ENCODE measurements around the gene PATL2. TPM values are rescaled to one million over a fixed set of nuclear protein-coding genes. Genes with fewer than 3 reads are reported as not detected.

The PATL2 gene
- total and polyA plus RNA-seq, 2 donors (not counting 1 experiment from before 2014, with no cell fraction given), result 58.9 to 89.4 TPM

- H3K36me3 ChIP-seq (replicated peaks in 1 of 2; ENCODE audit: control extremely low read depth in 1 of 2, control insufficient read depth in 1 of 2, extremely low read depth in 1 of 2, insufficient read depth in 2 of 2, low read length in 1 of 2), result peaks cover 24 to 76% of the 10 kb centered on the region in 2 experiments
- H3K27me3 Mint-ChIP-seq, result no peaks in the 10 kb centered on the region
- no peaks in the 10 kb centered on the region for H3K4me1 ChIP-seq (ENCODE audit: control insufficient read depth in 2 of 2, insufficient read depth in 2 of 2, low read length in 2 of 2)
- ChIA-PET CTCF (interaction anchor here (1.0 kb wide), 1 partner anchor 38 kb away, joined by 3 read pairs; no protein-coding TSS in a partner anchor), POLR2A (no interaction called here)
- no peaks in the 10 kb centered on the region for H3K9me3 Mint-ChIP-seq (ENCODE audit: insufficient read depth)
- H3K27me3 ChIP-seq (replicated peaks in 1 of 4; ENCODE audit: control extremely low read depth in 1 of 4, control insufficient read depth in 3 of 4, insufficient read depth in 4 of 4, low read length in 3 of 4), result no peaks in the 10 kb centered on the region
- H3K9ac ChIP-seq (ENCODE audit: low read length), result no peak overlapping the region
- peaks cover 17% of the 10 kb centered on the region for H3K79me2 ChIP-seq (ENCODE audit: control insufficient read depth, insufficient read depth, low read length)
- no peak for DNase-seq
- H3K27ac Mint-ChIP-seq, result no peak overlapping the region
- no peaks in the 10 kb centered on the region for H4K20me1 ChIP-seq (ENCODE audit: control insufficient read depth, insufficient read depth, low read length, poor library complexity, severe bottlenecking)
- no peak overlapping the region for H3K27ac ChIP-seq (ENCODE audit: low read length in 2 of 2)
- WGBS (ENCODE audit: insufficient coverage), result 100% methylated on average over 1 of the region's 2 CpGs
- H3K9me3 ChIP-seq (ENCODE audit: control extremely low read depth in 1 of 3, control insufficient read depth in 2 of 3, insufficient read depth in 1 of 3, low read length in 2 of 3), result no peaks in the 10 kb centered on the region
- no peak overlapping the region for H3K4me3 Mint-ChIP-seq
- no peak overlapping the region for H3K4me2 ChIP-seq (replicated peaks; ENCODE audit: low read depth, low read length, poor library complexity, severe bottlenecking)
- no peaks in the 10 kb centered on the region for H3K4me1 Mint-ChIP-seq
- intact Hi-C loops (cut with micrococcal nuclease), result no loop called here
- H2AFZ ChIP-seq (ENCODE audit: insufficient read depth, low read depth, low read length, poor library complexity, severe bottlenecking), result no peak overlapping the region
- no peak overlapping the region for H3K4me3 ChIP-seq (ENCODE audit: control extremely low read depth in 1 of 5, extremely low read depth in 1 of 5, insufficient read depth in 1 of 5, low read depth in 2 of 5, low read length in 4 of 5)
- TF ChIP-seq, protein P1, sequence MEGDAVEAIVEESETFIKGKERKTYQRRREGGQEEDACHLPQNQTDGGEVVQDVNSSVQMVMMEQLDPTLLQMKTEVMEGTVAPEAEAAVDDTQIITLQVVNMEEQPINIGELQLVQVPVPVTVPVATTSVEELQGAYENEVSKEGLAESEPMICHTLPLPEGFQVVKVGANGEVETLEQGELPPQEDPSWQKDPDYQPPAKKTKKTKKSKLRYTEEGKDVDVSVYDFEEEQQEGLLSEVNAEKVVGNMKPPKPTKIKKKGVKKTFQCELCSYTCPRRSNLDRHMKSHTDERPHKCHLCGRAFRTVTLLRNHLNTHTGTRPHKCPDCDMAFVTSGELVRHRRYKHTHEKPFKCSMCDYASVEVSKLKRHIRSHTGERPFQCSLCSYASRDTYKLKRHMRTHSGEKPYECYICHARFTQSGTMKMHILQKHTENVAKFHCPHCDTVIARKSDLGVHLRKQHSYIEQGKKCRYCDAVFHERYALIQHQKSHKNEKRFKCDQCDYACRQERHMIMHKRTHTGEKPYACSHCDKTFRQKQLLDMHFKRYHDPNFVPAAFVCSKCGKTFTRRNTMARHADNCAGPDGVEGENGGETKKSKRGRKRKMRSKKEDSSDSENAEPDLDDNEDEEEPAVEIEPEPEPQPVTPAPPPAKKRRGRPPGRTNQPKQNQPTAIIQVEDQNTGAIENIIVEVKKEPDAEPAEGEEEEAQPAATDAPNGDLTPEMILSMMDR (IDR thresholded peaks at IDR 0.05), result no peak
- no peak for TF ChIP-seq EZH2 (IDR thresholded peaks at IDR 0.05; ENCODE audit: borderline replicate concordance, insufficient read depth, low read depth, low read length, poor library complexity, severe bottlenecking)
- ATAC-seq (ENCODE audit: low read depth), result no peak
Measured at GRCh38 chr15:44616974-44617373, 94.1 kb downstream of the PATL2 start.

Small RNA genes within 50 kb of the gene (small RNA-seq; reads per million reads assigned to genes)
- not detected for gene RF00019 (ENCODE audit: insufficient read length, low read depth, low replicate concordance)

Other genes with a start within 250 kb of the PATL2 start
- gene EIF3J, start 174.2 kb downstream of the PATL2 start, total RNA-seq, result 61.0 and 66.7 TPM in 2 replicates
- gene EIF3J, start 174.2 kb downstream of the PATL2 start, polyA plus RNA-seq, result 16.5 and 21.1 TPM in 2 replicates
- 219 and 243 TPM in 2 replicates for gene SPG11, start 47.7 kb downstream of the PATL2 start, total RNA-seq
- 134 and 159 TPM in 2 replicates for gene SPG11, start 47.7 kb downstream of the PATL2 start, polyA plus RNA-seq
- gene B2M, start 194 bp upstream of the PATL2 start, total RNA-seq, result 3,928 and 3,981 TPM in 2 replicates
- 9,379 and 17,989 TPM in 2 replicates for gene B2M, start 194 bp upstream of the PATL2 start, polyA plus RNA-seq
- 28.6 and 30.8 TPM in 2 replicates for gene TRIM69, start 25.2 kb upstream of the PATL2 start, total RNA-seq
- 6.1 and 12.9 TPM in 2 replicates for gene TRIM69, start 25.2 kb upstream of the PATL2 start, polyA plus RNA-seq
- not detected in 2 replicates for gene TERB2, start 245.4 kb upstream of the PATL2 start, total RNA-seq
- gene TERB2, start 245.4 kb upstream of the PATL2 start, polyA plus RNA-seq, result not detected in 2 replicates

Measured in B cell (primary cell).